ENCODE measurements around the gene OTOA.
"Not testable (repeated sequence)": the region's sequence is repeated elsewhere in the genome, so short reads cannot be mapped to it uniquely, and the experiment has no call there.

The OTOA gene

DNA sequence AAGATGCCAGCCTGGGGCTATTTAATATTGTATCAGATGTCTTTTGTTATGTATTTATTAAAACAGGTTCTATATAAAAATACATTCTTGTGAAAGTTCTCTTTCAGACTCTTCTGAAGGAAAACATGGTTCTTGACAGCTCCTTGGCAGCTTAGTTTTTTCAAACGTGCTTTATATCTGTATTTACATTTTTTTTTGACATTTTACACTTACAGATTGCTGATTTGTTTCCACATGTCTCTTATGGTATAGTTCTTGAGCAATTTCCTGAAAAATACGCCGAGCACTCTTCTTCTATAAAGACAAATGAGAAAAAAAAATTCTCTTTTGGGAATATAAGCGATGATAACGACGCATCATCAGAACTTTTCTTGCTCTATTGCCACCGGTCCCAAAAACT, 20.9 kb upstream of the OTOA start:
- DNase-seq, result no peak

DNA sequence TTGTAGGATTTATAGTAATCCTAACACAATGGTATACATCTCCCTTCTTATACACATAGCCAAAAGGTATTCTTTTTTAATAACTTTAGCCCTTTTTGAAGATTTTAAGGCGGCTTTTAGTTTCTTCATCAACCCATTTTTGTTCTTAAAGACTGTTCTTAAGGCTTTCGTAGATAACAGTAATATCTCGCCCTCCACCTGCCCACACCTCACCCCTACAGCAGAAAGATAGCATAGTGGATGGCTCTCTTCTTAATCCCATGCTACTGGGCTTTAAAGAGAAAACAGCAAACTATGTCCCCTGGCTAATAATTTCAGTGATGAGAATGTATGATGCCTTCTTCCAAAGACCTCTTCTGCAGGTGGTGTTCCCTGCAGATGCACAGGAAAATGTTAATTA, 20.0 kb upstream of the OTOA start:
- no peak for DNase-seq

DNA sequence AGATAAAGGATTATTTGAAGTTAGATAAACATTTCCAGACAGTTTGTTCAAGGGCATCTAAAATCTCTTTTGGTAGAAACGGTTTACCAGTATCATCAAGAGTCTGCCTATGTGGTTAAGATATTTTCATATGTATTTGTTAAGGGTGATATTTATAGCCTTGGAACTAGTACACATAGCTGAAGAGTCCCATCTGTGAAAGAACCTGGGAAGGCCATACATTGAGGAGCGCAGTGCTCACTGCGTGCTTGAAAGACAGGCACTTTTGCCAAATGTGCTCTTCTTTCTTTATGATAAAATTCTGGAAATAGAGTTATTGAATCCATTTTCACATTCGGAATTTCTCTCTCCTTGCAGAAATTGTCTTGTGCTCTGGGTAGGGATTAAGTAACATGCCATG, 19.1 kb upstream of the OTOA start:
- no peak for DNase-seq

DNA sequence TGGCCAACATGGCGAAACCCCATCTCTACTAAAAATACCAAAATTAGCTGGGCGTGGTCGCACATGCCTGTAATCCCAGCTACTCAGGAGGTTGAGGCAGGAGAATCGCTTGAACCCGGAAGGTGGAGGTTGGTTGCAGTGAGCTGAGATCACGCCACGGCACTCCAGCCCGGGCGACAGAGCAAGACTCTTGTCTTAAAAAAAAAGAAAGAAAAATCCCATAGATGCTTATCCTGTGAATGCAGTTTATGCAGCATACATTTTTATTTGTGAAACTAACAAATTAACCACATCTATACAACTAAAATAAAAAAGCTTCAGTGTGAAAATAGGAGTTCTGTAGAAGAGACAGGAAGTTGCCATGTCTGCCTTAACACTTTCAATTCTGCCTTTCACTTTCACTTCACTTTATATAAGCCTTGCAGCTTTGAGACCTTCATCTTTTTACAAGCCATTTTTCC, 18.5 kb upstream of the OTOA start:
- peak; percentile 27 for DNase-seq

DNA sequence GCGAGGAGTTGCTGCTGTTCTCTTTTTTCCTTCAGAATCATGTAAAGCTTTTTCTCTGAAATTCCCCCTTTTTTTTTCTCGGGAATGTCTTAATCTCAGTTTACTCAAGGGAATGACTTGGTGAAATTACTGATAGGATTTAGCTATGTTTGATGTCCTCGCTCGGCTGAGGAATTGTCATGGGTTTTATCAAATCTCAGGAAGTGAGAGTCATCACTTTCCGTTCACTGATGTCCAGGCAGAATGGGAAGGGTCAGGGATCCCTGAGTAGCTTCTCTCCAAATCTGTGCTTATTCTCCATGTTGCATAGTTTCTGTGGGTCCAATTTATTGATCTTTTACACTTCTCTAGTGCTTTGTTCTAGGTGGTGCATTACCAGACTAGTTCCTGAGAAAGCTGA, 17.7 kb upstream of the OTOA start:
- no peak for DNase-seq

DNA sequence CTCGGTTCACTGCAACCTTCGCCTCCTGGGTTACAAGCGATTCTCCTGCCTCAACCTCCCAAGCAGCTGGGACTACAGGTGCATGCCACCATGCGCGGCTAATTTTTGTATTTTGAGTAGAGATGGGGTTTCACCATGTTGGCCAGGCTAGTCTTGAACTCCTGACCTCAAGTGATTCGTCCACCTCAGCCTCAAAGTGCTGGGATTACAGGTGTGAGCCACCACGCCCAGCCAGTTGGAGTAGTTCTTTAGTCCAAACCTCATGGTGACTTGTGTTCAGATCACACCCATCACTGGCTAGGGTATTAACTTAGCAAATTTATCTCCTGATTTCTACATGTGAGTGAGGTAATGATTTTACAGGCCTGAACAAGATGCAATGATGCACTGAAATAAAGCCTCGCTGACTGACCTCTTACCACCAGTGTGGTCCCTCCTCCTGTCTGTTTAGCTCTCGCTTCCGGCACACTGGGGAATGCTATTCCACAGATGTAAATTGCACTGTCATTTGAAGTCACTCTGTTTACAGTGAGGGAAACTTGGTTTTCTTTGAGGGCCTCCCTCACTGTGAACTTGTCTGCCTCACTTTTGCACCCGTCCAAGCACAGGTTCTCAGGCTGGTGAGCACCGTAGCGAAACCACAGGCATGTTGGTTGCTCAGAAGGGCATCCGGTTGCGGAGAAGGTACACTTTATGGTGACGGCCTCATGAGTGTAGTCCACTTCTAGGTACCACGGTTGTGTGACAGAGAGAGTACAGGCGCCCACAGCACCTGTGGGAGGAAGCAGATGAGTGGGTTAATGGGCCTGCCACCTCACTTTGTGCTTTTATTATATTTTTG, 16.8 kb upstream of the OTOA start:
- peak; percentile 70 for DNase-seq

DNA sequence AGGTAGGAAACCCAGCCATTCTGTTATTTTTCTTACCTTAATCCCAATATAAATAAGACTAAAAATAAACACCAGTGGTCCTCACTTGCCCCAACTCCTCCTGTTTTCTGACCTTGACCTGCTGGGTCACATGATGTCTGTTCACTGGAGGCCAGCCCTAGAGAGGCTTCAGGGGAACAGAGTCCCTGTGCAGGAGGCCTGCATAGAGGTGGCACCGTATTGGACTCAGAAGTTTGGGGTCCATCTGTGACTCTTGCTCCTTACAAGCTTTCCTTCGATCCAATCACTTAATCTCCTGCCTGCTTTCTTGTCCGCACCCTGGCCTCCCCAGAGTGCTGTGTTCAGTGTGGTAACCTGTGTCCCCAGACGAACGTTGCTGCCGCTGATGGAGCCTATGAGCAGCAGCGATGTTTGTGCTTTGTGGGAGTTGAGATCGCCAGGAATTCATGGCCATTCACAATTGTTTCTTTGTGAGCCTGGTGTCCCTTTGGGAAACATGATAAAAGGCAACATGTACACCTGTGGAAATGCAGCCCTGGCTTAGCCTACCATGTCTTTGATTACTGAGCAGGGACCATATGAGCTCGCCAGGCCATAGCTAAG, 16.1 kb upstream of the OTOA start:
- no peak for DNase-seq

DNA sequence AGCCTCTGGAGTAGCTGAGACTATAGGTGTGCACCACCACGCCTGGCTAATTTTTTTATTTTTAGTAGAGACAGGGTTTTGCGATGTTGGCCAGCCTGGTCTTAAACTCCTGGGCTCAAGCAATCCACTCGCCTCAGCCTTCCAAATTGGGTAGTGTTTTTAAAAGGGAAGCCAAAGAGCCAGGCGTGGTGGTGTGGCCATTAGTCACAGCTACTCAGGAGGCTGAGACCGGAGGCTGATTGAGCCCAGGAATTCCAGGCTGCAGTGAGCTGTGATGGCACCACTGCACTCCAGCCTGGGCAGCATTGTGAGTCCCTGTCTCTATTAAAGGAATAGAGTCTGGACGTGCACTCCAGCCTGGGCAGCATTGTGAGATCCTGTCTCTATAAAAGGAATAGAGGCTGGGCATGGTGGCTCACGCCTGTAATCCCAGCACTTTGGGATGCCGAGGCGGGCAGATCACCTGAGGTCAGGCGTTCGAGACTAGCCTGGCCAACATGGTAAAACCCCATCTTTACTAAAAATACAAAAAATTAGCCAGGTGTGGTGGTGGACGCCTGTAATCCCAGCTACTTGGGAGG, 13.9 kb upstream of the OTOA start:
- DNase-seq, result not testable (repeated sequence)

DNA sequence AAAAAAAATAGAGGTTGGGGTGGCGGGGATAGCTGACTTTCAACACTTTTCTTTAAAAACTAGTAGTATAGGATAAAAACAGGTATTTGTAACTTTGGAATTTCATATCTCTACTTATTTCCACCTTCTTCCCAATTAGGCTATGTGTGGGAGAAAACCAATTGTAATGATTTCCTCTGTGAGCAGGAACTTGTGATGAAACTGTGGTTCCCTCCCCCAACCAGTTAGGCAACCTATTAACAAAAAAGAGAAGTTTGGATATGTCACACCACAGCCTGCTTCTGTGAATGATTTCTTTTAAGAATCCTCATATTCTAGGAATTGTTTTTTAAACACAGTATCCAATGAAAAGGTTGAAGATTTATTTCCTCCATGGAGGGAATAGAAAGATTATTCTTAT, 13.2 kb upstream of the OTOA start:
- DNase-seq, result no peak

DNA sequence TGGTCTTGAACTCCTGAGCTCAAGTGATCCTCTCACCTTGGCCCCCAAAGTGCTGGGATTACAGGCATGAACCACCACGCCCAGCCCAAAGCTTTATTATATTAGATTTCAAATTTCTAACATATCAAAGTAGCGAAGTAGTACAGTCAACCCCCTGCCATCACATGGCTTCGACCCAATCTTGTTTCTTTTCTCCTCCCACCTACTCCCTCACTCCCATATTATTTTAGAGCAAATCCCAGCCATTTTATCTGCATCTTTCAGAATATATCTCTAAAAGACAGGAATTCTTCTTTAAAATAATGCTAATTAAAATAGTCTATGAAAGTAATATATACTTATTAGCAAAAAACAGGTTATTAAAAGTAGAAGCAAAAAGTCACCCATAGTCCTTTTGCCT, 12.3 kb upstream of the OTOA start:
- DNase-seq, result no peak

DNA sequence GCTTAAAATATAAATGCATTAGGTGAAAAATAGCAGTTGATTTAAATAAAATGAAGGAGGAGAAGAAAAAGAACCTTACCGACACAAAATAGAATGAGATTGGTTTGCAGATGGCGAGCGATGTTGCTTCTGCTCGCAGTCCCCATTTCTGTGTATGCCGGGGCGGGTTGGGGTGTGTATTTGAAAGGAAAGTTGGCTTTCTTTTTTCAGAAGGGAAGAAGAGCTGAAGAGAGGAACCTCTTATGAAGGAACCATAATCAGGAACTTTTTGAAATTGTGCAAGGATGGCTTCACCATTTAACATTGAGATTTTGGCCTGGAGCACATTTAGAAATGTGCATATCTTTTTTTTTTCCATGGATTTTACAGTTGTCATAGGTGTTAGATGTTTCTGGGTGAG, 11.3 kb upstream of the OTOA start, which contains the start of gene IGSF6:
TSS of gene IGSF6 (minus strand) at position 156 of the 400 bp plus-strand sequence. CDS start at position 146, 10 bp downstream.
- DNase-seq, result no peak

DNA sequence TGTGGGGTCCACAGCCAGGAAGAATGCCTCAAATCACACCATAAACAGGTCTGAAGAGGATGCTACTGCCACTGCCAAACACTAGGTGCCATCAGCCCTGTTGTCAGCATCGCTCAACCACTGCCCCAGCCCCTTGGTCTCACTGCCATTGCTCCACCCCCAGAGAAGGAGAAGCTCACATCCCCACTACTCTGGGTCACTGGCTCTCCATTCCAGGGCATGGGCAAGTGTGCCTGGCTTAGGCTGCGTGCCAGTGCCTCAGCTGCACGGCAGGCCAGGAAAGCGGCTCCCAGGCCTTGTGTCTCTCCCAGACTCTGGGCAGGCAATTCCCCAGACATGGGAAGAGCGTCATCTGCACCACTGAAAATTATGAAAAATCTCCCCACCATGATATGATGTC, 10.2 kb upstream of the OTOA start:
- DNase-seq, result no peak

DNA sequence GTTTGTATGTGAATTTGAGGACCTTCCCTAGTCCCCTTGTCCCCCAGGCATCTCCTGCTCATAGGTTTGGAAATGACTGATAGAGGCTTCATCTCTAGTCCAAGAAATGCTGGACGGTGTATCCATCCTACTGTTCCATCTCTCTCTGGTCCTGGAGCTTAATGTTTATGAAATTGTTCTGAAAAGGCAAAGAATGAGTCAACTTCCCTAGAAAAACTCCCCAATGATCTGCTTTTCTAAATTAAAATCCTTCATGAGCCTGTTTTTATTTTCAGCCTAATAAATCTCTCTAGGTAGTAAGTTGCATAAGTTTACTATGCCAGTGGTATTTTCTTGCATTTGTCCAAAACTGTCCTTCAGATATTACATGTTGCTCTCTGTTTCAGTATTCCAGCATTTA, 9.3 kb upstream of the OTOA start:
- no peak for DNase-seq

DNA sequence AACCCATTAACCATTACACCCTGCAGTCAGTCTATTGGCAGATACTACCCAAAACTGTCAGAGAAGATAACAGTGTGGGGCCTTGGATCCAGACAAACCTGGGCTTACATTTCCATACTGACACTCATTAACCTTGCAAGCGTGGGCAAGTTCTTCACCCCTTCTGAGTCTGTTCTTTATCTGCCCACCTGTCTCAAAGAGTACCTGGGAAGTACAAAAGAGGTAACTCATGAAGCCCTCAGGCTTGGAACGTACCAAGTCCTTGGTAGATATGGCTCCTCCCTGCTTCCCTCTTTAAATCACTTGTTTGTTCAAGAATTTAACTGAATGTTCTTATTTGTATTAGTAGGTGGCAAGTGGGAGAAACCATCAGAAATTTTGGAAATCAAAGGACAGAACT, 8.9 kb upstream of the OTOA start:
- no peak for DNase-seq

DNA sequence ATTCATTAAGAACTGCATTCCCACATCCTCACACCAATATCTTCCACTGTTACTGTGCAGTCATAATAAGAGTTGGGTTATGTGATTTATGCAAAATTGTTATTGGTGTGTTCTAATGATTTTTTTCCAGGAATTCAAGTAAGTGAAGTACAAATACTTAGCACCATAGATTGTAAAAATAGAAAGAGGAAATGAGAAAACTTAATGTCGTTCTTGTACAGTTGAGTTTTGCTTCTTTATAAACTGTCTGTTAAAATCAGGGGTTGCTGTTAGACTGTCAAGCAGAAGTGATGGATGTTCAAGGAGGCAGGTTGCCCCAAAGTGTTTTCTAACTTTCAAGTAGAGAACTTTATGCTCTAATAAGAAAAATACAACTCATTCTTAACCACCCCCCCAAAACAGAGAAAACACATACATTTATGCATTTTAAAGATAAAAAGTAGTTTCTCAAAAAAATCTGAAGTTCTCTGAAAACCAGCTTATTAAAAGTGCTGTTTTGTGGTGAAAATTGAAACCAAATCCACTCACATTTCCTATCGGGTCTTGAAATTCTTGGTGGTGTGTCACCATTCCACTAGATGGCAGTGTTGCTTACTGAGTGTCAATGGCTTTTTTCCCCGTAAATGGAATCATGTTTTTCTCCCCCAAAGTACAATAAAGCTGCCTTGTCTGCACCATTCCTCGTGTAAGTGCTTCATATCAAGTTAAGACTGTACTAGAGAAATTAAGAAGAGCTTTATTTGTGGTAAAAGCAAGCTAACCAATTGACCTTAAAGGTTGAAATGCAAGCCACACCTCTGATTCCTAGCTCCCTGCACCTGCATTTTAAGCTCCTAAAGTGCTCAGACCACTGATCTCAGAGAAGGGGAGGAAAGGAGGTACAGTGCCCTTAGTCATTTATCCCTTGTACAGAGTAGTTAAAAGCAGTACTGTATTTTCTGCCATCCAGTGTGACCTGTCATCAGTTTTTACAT, 6.7 kb upstream of the OTOA start:
- DNase-seq, result no peak

DNA sequence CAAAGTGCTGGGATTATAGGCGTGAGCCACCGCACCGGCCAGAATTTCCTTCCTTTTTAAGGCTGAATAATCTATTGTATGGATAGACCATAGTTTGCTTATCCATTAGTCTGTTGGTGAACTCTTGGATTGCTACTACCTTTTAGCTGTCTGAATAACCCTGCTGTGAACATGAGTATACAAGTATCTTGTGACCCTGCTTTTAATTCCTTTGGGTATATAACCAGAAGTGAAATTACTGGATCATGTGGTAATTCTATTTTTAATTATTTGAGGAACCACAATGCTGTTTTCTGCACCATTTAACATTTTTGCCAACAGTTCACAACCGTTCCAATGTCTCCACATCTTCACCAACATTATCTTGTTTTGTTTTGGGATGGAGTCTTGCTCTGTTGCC, 4.6 kb upstream of the OTOA start:
- DNase-seq, result no peak

DNA sequence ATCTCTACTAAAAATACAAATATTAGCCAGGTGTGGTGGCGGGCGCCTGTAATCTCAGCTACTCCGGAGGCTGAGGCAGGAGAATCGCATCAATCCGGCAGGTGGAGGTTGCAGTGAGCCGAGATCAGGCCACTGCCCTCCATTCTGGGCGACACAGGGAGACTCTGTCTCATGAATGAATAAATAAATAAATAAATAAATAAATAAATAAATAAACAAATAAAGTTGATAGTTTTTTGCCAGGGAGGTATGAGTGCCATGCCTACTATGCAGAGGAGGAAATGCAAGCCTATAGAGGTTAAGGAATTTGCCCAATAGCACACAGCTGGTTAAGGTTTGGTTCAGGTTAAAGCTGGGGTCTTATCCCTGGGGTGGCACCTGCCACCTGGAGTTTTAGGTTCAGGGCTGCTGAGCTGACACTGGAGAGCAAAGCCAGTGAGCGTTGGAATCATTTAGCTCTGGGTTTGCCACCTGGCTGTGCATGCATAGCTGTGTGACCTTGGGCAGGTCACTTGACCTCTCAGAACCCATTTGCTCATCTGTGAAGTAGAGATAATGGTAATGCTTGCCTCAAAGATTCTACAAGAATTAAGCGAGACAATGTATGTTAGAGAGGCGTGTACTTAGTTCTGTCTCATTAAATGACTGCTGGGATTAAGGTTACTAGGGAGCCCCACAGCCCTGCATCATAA, 1.2 kb downstream of the OTOA start:
- DNase-seq, result no peak

DNA sequence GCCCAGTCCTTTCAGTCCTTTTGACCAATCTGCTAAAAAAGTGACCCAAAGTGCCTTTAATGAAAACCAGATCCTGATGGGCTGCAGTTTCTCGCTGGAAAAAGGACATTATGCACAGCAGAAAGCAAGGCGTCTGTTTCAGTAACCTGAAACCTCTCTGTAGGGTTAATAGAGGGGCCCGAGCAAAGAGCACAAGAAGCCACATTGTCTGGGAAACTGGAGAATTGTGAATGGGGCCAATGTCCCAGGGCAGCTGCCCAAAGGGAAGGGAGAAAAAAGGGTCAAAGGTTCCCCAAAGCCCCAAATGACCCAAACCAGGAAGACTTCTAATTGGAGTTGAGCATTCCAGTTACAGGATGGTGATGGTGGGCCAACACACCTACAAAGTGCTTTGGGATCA, 3.0 kb downstream of the OTOA start:
- DNase-seq, result no peak

DNA sequence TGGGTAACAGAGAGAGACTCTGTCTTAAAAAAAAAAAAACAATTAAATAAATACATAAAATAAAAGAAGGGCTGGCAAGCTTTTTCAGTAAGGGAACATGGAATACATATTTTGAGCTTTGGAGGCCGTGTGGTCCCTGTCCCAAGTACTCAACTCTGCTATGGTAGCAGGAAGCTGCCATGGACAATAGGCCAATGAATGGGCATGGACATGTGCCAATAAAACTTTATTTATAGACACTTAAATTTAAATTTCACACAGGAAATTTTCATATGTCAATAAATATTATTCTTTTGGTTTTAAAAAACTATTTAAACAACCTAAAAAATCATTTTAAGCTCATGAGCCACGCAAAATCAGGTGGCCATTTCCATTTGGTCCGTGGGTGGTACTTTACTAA, 3.8 kb downstream of the OTOA start:
- DNase-seq, result no peak

DNA sequence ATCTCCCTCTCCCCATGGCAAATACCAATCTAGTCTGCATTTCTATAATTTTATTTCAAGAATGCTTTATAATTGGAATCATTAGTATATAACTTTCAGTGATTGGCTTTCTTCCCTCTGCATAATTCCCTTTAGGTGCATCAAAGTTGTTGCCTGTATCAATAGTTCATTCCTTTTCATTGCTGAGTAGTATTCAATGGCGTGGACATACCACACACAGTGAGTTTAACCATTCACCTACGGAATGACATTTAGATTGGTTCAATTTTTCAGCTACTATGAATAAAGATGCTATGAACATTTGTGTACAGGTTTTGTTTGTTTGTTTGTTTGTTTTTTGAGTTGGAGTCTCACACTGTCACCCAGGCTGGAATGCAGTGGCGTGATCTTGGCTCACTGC, 9.7 kb downstream of the OTOA start:
- DNase-seq, result no peak

DNA sequence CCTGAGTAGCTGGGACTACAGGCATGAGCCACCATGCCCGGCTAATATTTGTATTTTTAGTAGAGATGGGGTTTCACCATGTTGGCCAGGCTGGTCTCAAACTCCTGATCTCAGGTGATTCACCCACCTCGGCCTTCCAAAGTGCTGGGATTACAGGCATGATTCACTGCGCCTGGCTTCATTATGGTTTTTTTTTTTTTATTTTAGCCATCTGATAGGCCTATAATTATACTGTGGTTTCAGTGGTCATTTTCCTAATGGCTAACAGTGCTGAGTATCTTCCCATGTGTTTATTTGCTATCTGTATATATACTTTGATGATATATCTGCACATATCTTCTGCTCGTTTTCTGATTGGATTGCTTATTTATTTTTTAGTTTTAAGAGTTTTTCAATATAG, 10.7 kb downstream of the OTOA start:
- DNase-seq, result not testable (repeated sequence)

DNA sequence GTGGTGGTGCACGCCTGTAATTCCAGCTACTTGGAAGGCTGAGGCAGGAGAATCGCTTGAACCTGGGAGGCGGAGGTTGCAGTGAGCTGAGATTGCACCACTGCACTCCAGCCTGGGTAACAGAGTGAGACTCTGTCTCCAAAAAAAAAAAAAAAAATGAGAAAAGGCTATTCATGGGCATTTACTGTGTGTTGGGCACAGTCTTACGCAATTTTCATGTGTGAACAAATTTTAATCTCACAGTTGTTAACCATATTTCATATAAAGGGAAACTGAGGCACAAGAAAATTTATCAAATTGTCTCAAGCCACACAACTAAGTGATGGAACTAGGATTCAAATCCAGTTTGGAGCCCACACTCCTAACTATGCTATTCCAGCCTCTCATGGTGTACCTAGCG, 16.9 kb downstream of the OTOA start:
- not testable (repeated sequence) for DNase-seq

Data from NK-92 treated with Interleukin-12 subunit alpha and Interleukin-12 subunit beta, amount 100 ng/mL, for 24 hours (cell line).